ENCODE data around the gene NFKBIE. TPM values are rescaled to one million over a fixed set of nuclear protein-coding genes. Genes with fewer than 3 reads are reported as not detected.

The NFKBIE gene
- total and polyA plus RNA-seq, 2 donors (not counting 1 experiment from before 2014, with no cell fraction given): 46.5 to 90.0 TPM

- peaks cover 0 to 10% (median 0%) of the 10 kb centered on the region in 3 donors for H3K9me3 ChIP-seq (ENCODE audit: control extremely low read depth in 1 of 3, control insufficient read depth in 2 of 3, insufficient read depth in 1 of 3, low read length in 2 of 3)
- H3K4me1 ChIP-seq (ENCODE audit: control insufficient read depth in 2 of 2, insufficient read depth in 2 of 2, low read length in 2 of 2): peaks cover 5 to 11% of the 10 kb centered on the region in 2 donors
- peaks cover 0 to 48% (median 16%) of the 10 kb centered on the region in 4 experiments for H3K27me3 ChIP-seq (replicated peaks in 1 of 4; ENCODE audit: control extremely low read depth in 1 of 4, control insufficient read depth in 3 of 4, insufficient read depth in 4 of 4, low read length in 3 of 4)
- DNase-seq: no peak
- H2AFZ ChIP-seq (ENCODE audit: insufficient read depth, low read depth, low read length, poor library complexity, severe bottlenecking): no peak overlapping the region
- H4K20me1 ChIP-seq (ENCODE audit: control insufficient read depth, insufficient read depth, low read length, poor library complexity, severe bottlenecking): no peaks in the 10 kb centered on the region
- no peak overlapping the region for H3K4me2 ChIP-seq (replicated peaks; ENCODE audit: low read depth, low read length, poor library complexity, severe bottlenecking)
- no peaks in the 10 kb centered on the region for H3K36me3 ChIP-seq (replicated peaks in 1 of 2; ENCODE audit: control extremely low read depth in 1 of 2, control insufficient read depth in 1 of 2, extremely low read depth in 1 of 2, insufficient read depth in 2 of 2, low read length in 1 of 2)
- no peak overlapping the region for H3K27ac ChIP-seq (ENCODE audit: low read length in 2 of 2)
- H3K9ac ChIP-seq (ENCODE audit: low read length): no peak overlapping the region
- no peaks in the 10 kb centered on the region for H3K79me2 ChIP-seq (ENCODE audit: control insufficient read depth, insufficient read depth, low read length)
- Mint-ChIP-seq H3K27me3 (peaks cover 60% of the 10 kb centered on the region), H3K4me3 (no peak overlapping the region), H3K4me1 (peaks cover 5% of the 10 kb centered on the region), H3K9me3 (ENCODE audit: insufficient read depth) (no peaks in the 10 kb centered on the region), H3K27ac (no peak overlapping the region)
- 83% methylated on average over 6 of the region's 9 CpGs for WGBS (ENCODE audit: insufficient coverage)
- intact Hi-C loops (cut with micrococcal nuclease): no loop called here
- CTCF ChIA-PET: interaction anchor here (1.1 kb wide), 1 partner anchor 17 kb away, joined by 3 read pairs; no protein-coding TSS in a partner anchor
- ATAC-seq (ENCODE audit: low read depth): no peak
- TF ChIP-seq CTCF (IDR thresholded peaks at IDR 0.05) (no peak), EZH2 (IDR thresholded peaks at IDR 0.05; ENCODE audit: borderline replicate concordance, insufficient read depth, low read depth, low read length, poor library complexity, severe bottlenecking) (no peak)
- no peak overlapping the region for H3K4me3 ChIP-seq (ENCODE audit: control extremely low read depth in 1 of 5, extremely low read depth in 1 of 5, insufficient read depth in 1 of 5, low read depth in 2 of 5, low read length in 4 of 5)
- POLR2A ChIA-PET: no interaction called here
Measured at GRCh38 chr6:44278774-44279697, 13.7 kb upstream of the NFKBIE start.

- Histone ChIP-seq H2AFZ (ENCODE audit: insufficient read depth, low read depth, low read length, poor library complexity, severe bottlenecking) (no peak overlapping the region), H3K4me3 (ENCODE audit: control extremely low read depth in 1 of 5, extremely low read depth in 1 of 5, insufficient read depth in 1 of 5, low read depth in 2 of 5, low read length in 4 of 5) (no peak overlapping the region), H3K9me3 (ENCODE audit: control extremely low read depth in 1 of 3, control insufficient read depth in 2 of 3, insufficient read depth in 1 of 3, low read length in 2 of 3) (peaks cover 0 to 10% (median 0%) of the 10 kb centered on the region in 3 donors), H4K20me1 (ENCODE audit: control insufficient read depth, insufficient read depth, low read length, poor library complexity, severe bottlenecking) (no peaks in the 10 kb centered on the region), H3K36me3 (replicated peaks in 1 of 2; ENCODE audit: control extremely low read depth in 1 of 2, control insufficient read depth in 1 of 2, extremely low read depth in 1 of 2, insufficient read depth in 2 of 2, low read length in 1 of 2) (no peaks in the 10 kb centered on the region), H3K4me2 (replicated peaks; ENCODE audit: low read depth, low read length, poor library complexity, severe bottlenecking) (no peak overlapping the region), H3K27ac (ENCODE audit: low read length in 2 of 2) (no peak overlapping the region), H3K4me1 (ENCODE audit: control insufficient read depth in 2 of 2, insufficient read depth in 2 of 2, low read length in 2 of 2) (peaks cover 5 to 11% of the 10 kb centered on the region in 2 donors), H3K79me2 (ENCODE audit: control insufficient read depth, insufficient read depth, low read length) (no peaks in the 10 kb centered on the region), H3K27me3 (replicated peaks in 1 of 4; ENCODE audit: control extremely low read depth in 1 of 4, control insufficient read depth in 3 of 4, insufficient read depth in 4 of 4, low read length in 3 of 4) (peaks cover 0 to 54% (median 17%) of the 10 kb centered on the region in 4 experiments), H3K9ac (ENCODE audit: low read length) (no peak overlapping the region)
- intact Hi-C loops (cut with micrococcal nuclease): no loop called here
- no peak overlapping the region for H3K27ac Mint-ChIP-seq
- no peak for TF ChIP-seq CTCF (IDR thresholded peaks at IDR 0.05)
- TF ChIP-seq EZH2 (IDR thresholded peaks at IDR 0.05; ENCODE audit: borderline replicate concordance, insufficient read depth, low read depth, low read length, poor library complexity, severe bottlenecking): no peak
- H3K4me3 Mint-ChIP-seq: no peak overlapping the region
- ATAC-seq (ENCODE audit: low read depth) (no peak), DNase-seq (no peak)
- peaks cover 5% of the 10 kb centered on the region for H3K4me1 Mint-ChIP-seq
- ChIA-PET POLR2A (no interaction called here), CTCF (interaction anchor here (0.8 to 1.1 kb wide), 3 partner anchors 10 to 59 kb away, joined by 3 read pairs; no protein-coding TSS in a partner anchor)
- H3K27me3 Mint-ChIP-seq: peaks cover 58% of the 10 kb centered on the region
- H3K9me3 Mint-ChIP-seq (ENCODE audit: insufficient read depth): no peaks in the 10 kb centered on the region
- 75% methylated on average over 2 of the region's 3 CpGs for WGBS (ENCODE audit: insufficient coverage)
Measured at GRCh38 chr6:44278315-44278714, 13.0 kb upstream of the NFKBIE start.
